ENCODE results near the gene PIK3R5.

- TF ChIP-seq CTCF (IDR thresholded peaks at IDR 0.05), result no peak
- no peak for TF ChIP-seq POLR2A (IDR thresholded peaks at IDR 0.05)
- TF ChIP-seq EP300 (IDR thresholded peaks at IDR 0.05), result no peak
Measured at GRCh38 chr17:8914554-8914953, 51.0 kb downstream of the PIK3R5 start.

Measured in tibial nerve (tissue), 4 donors.